ENCODE data around the gene ITPK1. TPM values are rescaled to one million over a fixed set of nuclear protein-coding genes. Genes with fewer than 3 reads are reported as not detected.

Gene ITPK1
- total RNA-seq, 1 donor from 2014 or later, result 30.5 TPM

GRCh38 chr14:93002851-93003298, 112.8 kb downstream of the ITPK1 start:
- no peak for DNase-seq (ENCODE audit: low spot score in 2 of 2, unreplicated experiment in 2 of 2)
- no peaks in the 10 kb centered on the region for H3K36me3 Mint-ChIP-seq
- H3K4me1 Mint-ChIP-seq, result peaks cover 11% of the 10 kb centered on the region
- TF ChIP-seq, protein P1, sequence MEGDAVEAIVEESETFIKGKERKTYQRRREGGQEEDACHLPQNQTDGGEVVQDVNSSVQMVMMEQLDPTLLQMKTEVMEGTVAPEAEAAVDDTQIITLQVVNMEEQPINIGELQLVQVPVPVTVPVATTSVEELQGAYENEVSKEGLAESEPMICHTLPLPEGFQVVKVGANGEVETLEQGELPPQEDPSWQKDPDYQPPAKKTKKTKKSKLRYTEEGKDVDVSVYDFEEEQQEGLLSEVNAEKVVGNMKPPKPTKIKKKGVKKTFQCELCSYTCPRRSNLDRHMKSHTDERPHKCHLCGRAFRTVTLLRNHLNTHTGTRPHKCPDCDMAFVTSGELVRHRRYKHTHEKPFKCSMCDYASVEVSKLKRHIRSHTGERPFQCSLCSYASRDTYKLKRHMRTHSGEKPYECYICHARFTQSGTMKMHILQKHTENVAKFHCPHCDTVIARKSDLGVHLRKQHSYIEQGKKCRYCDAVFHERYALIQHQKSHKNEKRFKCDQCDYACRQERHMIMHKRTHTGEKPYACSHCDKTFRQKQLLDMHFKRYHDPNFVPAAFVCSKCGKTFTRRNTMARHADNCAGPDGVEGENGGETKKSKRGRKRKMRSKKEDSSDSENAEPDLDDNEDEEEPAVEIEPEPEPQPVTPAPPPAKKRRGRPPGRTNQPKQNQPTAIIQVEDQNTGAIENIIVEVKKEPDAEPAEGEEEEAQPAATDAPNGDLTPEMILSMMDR (IDR thresholded peaks at IDR 0.05; ENCODE audit: unreplicated experiment), result no peak
- no peaks in the 10 kb centered on the region for H3K9me3 Mint-ChIP-seq
- H3K27me3 Mint-ChIP-seq (ENCODE audit: low read depth), result no peaks in the 10 kb centered on the region
- no peak overlapping the region for H3K4me3 Mint-ChIP-seq
- H3K27ac Mint-ChIP-seq, result no peak overlapping the region

DNA sequence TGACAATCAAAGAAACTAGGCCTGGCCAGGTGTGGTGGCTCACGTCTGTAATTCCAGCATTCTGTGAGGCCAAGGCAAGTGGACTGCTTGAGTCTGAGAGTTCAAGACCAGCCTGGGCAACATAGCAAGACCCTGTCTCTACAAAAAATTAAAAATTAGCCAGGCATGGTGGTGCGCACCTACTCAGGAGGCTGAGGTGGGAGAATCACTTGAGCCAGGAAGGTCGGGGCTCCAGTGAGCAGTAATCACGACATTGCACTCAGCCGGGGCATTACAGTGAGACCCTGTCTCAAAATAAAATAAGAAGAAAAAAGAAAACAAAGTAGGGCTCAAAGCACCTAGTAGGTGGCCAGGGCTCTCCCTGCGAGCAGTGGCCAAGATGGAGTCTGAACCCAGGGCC, 113.7 kb downstream of the ITPK1 start:
- Mint-ChIP-seq H3K9me3 (no peaks in the 10 kb centered on the region), H3K36me3 (no peaks in the 10 kb centered on the region), H3K27ac (no peak overlapping the region), H3K27me3 (ENCODE audit: low read depth) (no peaks in the 10 kb centered on the region), H3K4me1 (peaks cover 10% of the 10 kb centered on the region), H3K4me3 (no peak overlapping the region)
- TF ChIP-seq, protein P1 (IDR thresholded peaks at IDR 0.05; ENCODE audit: unreplicated experiment), result no peak
- no peak for DNase-seq (ENCODE audit: low spot score in 2 of 2, unreplicated experiment in 2 of 2)

DNA sequence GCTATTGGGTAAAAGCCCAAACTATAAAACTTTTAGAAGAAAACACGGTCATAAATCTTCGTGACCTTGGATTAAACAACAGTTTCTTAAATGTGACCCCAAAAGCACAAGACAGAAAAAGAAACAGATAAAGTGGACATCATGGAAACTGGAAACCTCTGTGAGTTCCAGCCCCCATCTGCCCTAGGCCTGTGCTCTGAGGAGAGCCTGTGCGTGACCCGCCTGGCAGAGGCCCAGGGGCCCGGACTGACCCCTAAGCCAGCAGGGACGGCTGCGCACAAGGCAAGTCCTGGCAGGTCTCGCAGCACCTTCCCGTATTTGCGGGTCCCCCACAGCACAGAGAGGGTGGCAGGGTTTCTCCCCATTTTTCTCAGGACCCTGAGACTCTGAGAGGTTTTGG, 116.8 kb downstream of the ITPK1 start:
- TF ChIP-seq, protein P1 (IDR thresholded peaks at IDR 0.05; ENCODE audit: unreplicated experiment), result no peak
- DNase-seq (ENCODE audit: low spot score in 2 of 2, unreplicated experiment in 2 of 2), result no peak
- peaks cover 8% of the 10 kb centered on the region for H3K4me1 Mint-ChIP-seq
- H3K9me3 Mint-ChIP-seq, result no peaks in the 10 kb centered on the region
- no peaks in the 10 kb centered on the region for H3K36me3 Mint-ChIP-seq
- no peak overlapping the region for H3K4me3 Mint-ChIP-seq
- H3K27ac Mint-ChIP-seq, result no peak overlapping the region
- no peaks in the 10 kb centered on the region for H3K27me3 Mint-ChIP-seq (ENCODE audit: low read depth)

DNA sequence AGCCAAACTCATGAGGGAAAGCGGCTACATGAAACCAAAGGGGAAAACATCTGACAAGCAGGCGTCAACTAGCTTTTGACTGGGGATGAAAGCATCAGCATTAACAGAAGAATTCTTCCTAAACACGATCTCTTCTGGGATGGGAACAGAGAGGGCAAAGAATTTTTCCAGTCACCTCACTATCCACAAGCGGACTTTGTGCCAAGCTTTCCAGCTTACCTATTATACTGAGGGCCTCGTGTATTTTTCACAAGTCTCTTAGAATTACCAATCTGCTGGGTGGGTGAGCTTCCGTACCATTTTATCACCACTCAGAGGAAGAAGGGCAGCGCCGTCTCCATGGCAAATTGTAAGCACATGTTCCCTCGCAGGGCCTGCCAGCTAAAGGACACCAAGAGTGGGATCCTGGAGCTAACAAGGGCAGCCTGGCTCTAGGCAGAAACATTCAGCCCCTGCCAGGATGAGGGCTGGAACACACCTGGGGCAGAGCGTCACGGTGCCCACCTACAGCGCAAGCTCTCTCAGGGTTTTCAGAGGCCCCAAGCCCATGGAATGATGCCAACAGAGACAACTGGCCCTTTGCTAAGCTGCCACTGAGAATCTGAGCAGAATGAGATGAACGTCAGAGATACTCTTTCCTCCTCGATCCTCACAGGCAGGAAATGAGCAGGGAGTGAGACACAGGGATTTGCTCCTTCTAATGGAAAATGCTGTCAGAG, 118.2 kb downstream of the ITPK1 start:
- Mint-ChIP-seq H3K27ac (no peak overlapping the region), H3K4me3 (no peak overlapping the region), H3K27me3 (ENCODE audit: low read depth) (no peaks in the 10 kb centered on the region), H3K4me1 (peaks cover 6% of the 10 kb centered on the region), H3K9me3 (no peaks in the 10 kb centered on the region), H3K36me3 (no peaks in the 10 kb centered on the region)
- no peak for DNase-seq (ENCODE audit: low spot score in 2 of 2, unreplicated experiment in 2 of 2)
- TF ChIP-seq, protein P1 (IDR thresholded peaks at IDR 0.05; ENCODE audit: unreplicated experiment), result no peak

- no peaks in the 10 kb centered on the region for H3K27me3 Mint-ChIP-seq (ENCODE audit: low read depth)
- H3K36me3 Mint-ChIP-seq, result no peaks in the 10 kb centered on the region
- H3K27ac Mint-ChIP-seq, result no peak overlapping the region
- H3K4me3 Mint-ChIP-seq, result no peak overlapping the region
- no peaks in the 10 kb centered on the region for H3K9me3 Mint-ChIP-seq
- TF ChIP-seq, protein P1 (IDR thresholded peaks at IDR 0.05; ENCODE audit: unreplicated experiment), result no peak
- no peak for DNase-seq (ENCODE audit: low spot score in 2 of 2, unreplicated experiment in 2 of 2)
- peaks cover 10% of the 10 kb centered on the region for H3K4me1 Mint-ChIP-seq
These were observed 120.1 kb downstream of the ITPK1 start for GRCh38 chr14:92995620-92996019.

Data from mesothelial cell of epicardium (in vitro differentiated cells).